Measurements from ENCODE around the gene SPACA4.
"Not testable (repeated sequence)": the region's sequence is repeated elsewhere in the genome, so short reads cannot be mapped to it uniquely, and the experiment has no call there.

The SPACA4 gene

GRCh38 chr19:48606463-48607358 is at the start of gene SPACA4:
TSS of gene SPACA4 (plus strand) at chr19:48606742. CDS start at chr19:48606979, 237 bp downstream.
- Mint-ChIP-seq H3K4me1 (peaks cover 5% of the 10 kb centered on the region), H3K27ac (ENCODE audit: low read depth) (no peak within 1 kb of the TSS), H3K27me3 (no peaks in the 10 kb centered on the region), H3K4me3 (no peak within 1 kb of the TSS), H3K9me3 (no peaks in the 10 kb centered on the region), H3K36me3 (ENCODE audit: insufficient read depth) (peaks cover 1% of the 10 kb centered on the region)
- ATAC-seq (replicated peaks; ENCODE audit: extremely low read depth, poor library complexity, severe bottlenecking) (no peak), DNase-seq (ENCODE audit: low spot score in 2 of 2) (no peak)

DNA sequence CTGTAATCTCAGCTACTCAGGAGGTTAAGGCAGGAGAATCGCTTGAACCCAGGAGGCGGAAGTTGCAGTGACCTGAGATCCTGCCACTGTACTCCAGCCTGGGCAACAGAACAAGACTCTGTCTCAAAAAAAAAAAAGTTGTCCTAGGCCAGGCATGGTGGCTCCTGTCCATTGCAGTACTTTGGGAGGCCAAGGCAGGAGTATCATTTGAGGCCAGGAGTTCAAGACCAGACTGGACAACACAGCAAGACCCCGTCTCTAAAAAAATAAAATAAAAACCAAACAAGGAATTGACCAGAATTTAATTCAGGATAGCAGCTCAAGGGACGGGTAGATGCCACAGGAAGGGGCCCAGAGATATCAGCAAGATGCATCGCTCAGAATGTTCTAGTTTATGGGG is 49.7 kb upstream of the SPACA4 start:
- Mint-ChIP-seq H3K9me3 (no peaks in the 10 kb centered on the region), H3K27me3 (peaks cover 26% of the 10 kb centered on the region)

DNA sequence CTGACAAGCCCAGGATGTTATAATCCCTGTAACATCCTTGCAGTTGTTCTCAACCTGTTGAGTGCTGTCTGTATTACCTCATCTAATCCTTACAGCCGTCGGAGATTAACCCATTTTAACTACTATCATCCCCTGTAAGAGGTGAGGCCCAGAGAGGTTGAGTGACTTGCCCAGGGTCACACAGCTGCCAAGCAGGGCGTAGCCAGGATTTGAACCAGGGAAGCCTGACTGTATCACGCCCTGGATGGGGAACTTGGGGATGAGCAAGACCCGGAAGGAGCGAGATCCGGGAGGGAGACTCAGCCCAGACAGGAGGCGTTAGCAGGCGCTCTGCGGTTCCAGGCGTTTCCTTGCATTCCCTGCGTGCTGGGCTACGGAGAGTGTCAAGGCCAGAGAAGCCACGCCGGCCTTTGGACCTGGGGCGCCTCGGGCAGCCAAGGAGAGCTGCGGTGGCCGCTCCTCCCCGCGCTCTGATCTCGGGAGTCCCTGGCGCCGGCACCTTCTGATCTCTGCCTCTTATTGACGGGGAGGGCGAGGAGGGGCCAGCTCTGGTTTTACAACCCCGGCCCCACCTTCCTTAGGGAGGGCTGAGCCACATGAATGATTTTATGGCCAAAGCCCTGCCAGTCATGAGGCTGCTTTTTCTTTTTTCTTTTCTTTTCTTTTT is 48.4 kb upstream of the SPACA4 start:
- H3K27me3 Mint-ChIP-seq = peaks cover 26% of the 10 kb centered on the region
- no peaks in the 10 kb centered on the region for H3K4me1 Mint-ChIP-seq
- DNase-seq (ENCODE audit: low spot score in 2 of 2) = no peak
- no peaks in the 10 kb centered on the region for H3K36me3 Mint-ChIP-seq (ENCODE audit: insufficient read depth)
- no peak overlapping the region for H3K4me3 Mint-ChIP-seq
- H3K9me3 Mint-ChIP-seq = no peaks in the 10 kb centered on the region
- no peak overlapping the region for H3K27ac Mint-ChIP-seq (ENCODE audit: low read depth)
- no peak for ATAC-seq (replicated peaks; ENCODE audit: extremely low read depth, poor library complexity, severe bottlenecking)

More for the DNA sequence above, 49.7 kb upstream of the SPACA4 start:
- no peaks in the 10 kb centered on the region for H3K36me3 Mint-ChIP-seq (ENCODE audit: insufficient read depth)
- DNase-seq (ENCODE audit: low spot score in 2 of 2) = no peak
- no peak overlapping the region for H3K27ac Mint-ChIP-seq (ENCODE audit: low read depth)
- no peaks in the 10 kb centered on the region for H3K4me1 Mint-ChIP-seq
- ATAC-seq (replicated peaks; ENCODE audit: extremely low read depth, poor library complexity, severe bottlenecking) = no peak
- no peak overlapping the region for H3K4me3 Mint-ChIP-seq

GRCh38 chr19:48560095-48560530 is 46.4 kb upstream of the SPACA4 start:
- no peaks in the 10 kb centered on the region for H3K36me3 Mint-ChIP-seq (ENCODE audit: insufficient read depth)
- no peaks in the 10 kb centered on the region for H3K9me3 Mint-ChIP-seq
- ATAC-seq (replicated peaks; ENCODE audit: extremely low read depth, poor library complexity, severe bottlenecking) = no peak
- peaks cover 26% of the 10 kb centered on the region for H3K27me3 Mint-ChIP-seq
- no peak overlapping the region for H3K4me3 Mint-ChIP-seq
- no peaks in the 10 kb centered on the region for H3K4me1 Mint-ChIP-seq
- H3K27ac Mint-ChIP-seq (ENCODE audit: low read depth) = no peak overlapping the region
- DNase-seq (ENCODE audit: low spot score in 2 of 2) = no peak

DNA sequence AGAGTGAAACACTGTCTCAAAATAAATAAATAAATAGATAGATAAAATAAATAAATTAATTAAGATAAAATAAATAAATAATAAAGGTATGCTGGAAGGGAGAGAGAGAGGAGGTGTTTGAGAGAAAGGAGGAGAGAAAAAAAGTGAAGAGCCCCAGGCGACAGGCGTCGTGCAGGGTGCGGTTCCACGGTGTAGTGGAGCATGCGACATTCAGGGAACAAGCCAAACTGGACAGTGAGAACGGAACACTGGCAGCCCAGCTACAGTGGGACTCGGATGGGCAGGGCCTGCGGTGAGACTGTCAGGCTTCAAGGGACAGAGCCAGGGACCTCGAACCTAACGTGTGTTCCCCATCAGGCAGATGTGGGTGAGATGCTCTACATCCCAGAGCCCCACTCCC is 45.1 kb upstream of the SPACA4 start:
- Mint-ChIP-seq H3K36me3 (ENCODE audit: insufficient read depth) (no peaks in the 10 kb centered on the region), H3K4me3 (no peak overlapping the region)
- DNase-seq (ENCODE audit: low spot score in 2 of 2) = no peak

GRCh38 chr19:48565090-48565489 is 41.5 kb upstream of the SPACA4 start:
- no peaks in the 10 kb centered on the region for H3K9me3 Mint-ChIP-seq
- no peak for ATAC-seq (replicated peaks; ENCODE audit: extremely low read depth, poor library complexity, severe bottlenecking)

More for the DNA sequence above, 45.1 kb upstream of the SPACA4 start:
- Mint-ChIP-seq H3K4me1 (no peaks in the 10 kb centered on the region), H3K27me3 (peaks cover 26% of the 10 kb centered on the region), H3K9me3 (no peaks in the 10 kb centered on the region), H3K27ac (ENCODE audit: low read depth) (no peak overlapping the region)
- ATAC-seq (replicated peaks; ENCODE audit: extremely low read depth, poor library complexity, severe bottlenecking) = no peak

DNA sequence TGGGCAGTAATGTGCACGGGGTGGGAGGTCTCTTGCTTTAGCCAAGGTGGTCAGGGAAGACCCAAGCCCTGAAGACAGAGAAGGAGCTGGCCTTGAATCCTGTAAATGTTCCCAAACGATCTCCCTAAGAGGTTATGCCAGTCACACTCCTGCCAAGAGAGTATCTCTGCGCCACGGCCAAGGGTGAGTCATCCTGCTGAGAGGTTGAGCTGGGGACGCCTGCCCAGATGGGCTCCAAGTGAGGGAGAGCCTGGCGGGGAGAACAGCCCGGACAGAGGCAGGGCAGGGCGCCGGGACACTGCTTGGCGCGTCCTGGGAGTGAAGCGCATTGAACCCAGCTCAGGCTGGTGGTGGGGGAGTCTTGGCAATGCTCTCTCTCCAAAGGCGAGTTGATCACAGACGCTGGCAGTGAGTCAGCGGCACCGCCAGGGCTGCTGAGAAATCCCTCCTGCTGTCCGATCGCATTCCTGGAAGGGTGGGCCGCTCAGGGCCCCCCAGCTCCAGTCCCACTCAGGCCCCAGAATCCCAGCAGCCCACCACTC is 38.1 kb upstream of the SPACA4 start:
- Mint-ChIP-seq H3K4me1 (no peaks in the 10 kb centered on the region), H3K36me3 (ENCODE audit: insufficient read depth) (no peaks in the 10 kb centered on the region), H3K4me3 (no peak overlapping the region), H3K9me3 (no peaks in the 10 kb centered on the region), H3K27ac (ENCODE audit: low read depth) (no peak overlapping the region), H3K27me3 (peaks cover 18% of the 10 kb centered on the region)
- no peak for ATAC-seq (replicated peaks; ENCODE audit: extremely low read depth, poor library complexity, severe bottlenecking)
- no peak for DNase-seq (ENCODE audit: low spot score in 2 of 2)

More at GRCh38 chr19:48565090-48565489, 41.5 kb upstream of the SPACA4 start:
- H3K27ac Mint-ChIP-seq (ENCODE audit: low read depth) = no peak overlapping the region
- H3K4me1 Mint-ChIP-seq = no peaks in the 10 kb centered on the region
- peaks cover 18% of the 10 kb centered on the region for H3K27me3 Mint-ChIP-seq
- no peak overlapping the region for H3K4me3 Mint-ChIP-seq
- no peak for DNase-seq (ENCODE audit: low spot score in 2 of 2)
- H3K36me3 Mint-ChIP-seq (ENCODE audit: insufficient read depth) = no peaks in the 10 kb centered on the region

GRCh38 chr19:48569814-48570213 is 36.7 kb upstream of the SPACA4 start:
- peaks cover 18% of the 10 kb centered on the region for H3K27me3 Mint-ChIP-seq
- H3K27ac Mint-ChIP-seq (ENCODE audit: low read depth) = no peak overlapping the region
- H3K4me3 Mint-ChIP-seq = no peak overlapping the region
- DNase-seq (ENCODE audit: low spot score in 2 of 2) (no peak), ATAC-seq (replicated peaks; ENCODE audit: extremely low read depth, poor library complexity, severe bottlenecking) (no peak)
- no peaks in the 10 kb centered on the region for H3K9me3 Mint-ChIP-seq
- H3K4me1 Mint-ChIP-seq = no peaks in the 10 kb centered on the region
- H3K36me3 Mint-ChIP-seq (ENCODE audit: insufficient read depth) = no peaks in the 10 kb centered on the region

- ATAC-seq (replicated peaks; ENCODE audit: extremely low read depth, poor library complexity, severe bottlenecking) (no peak), DNase-seq (ENCODE audit: low spot score in 2 of 2) (no peak)
- no peaks in the 10 kb centered on the region for H3K4me1 Mint-ChIP-seq
- H3K36me3 Mint-ChIP-seq (ENCODE audit: insufficient read depth) = no peaks in the 10 kb centered on the region
- no peaks in the 10 kb centered on the region for H3K9me3 Mint-ChIP-seq
- no peak overlapping the region for H3K4me3 Mint-ChIP-seq
- peaks cover 18% of the 10 kb centered on the region for H3K27me3 Mint-ChIP-seq
- no peak overlapping the region for H3K27ac Mint-ChIP-seq (ENCODE audit: low read depth)
These were observed 35.0 kb upstream of the SPACA4 start for GRCh38 chr19:48571378-48572162.

GRCh38 chr19:48573163-48573505 is 33.4 kb upstream of the SPACA4 start:
- Mint-ChIP-seq H3K9me3 (no peaks in the 10 kb centered on the region), H3K27me3 (peaks cover 5% of the 10 kb centered on the region), H3K4me3 (no peak overlapping the region), H3K4me1 (no peaks in the 10 kb centered on the region), H3K36me3 (ENCODE audit: insufficient read depth) (no peaks in the 10 kb centered on the region), H3K27ac (ENCODE audit: low read depth) (no peak overlapping the region)
- ATAC-seq (replicated peaks; ENCODE audit: extremely low read depth, poor library complexity, severe bottlenecking) (no peak), DNase-seq (ENCODE audit: low spot score in 2 of 2) (no peak)

DNA sequence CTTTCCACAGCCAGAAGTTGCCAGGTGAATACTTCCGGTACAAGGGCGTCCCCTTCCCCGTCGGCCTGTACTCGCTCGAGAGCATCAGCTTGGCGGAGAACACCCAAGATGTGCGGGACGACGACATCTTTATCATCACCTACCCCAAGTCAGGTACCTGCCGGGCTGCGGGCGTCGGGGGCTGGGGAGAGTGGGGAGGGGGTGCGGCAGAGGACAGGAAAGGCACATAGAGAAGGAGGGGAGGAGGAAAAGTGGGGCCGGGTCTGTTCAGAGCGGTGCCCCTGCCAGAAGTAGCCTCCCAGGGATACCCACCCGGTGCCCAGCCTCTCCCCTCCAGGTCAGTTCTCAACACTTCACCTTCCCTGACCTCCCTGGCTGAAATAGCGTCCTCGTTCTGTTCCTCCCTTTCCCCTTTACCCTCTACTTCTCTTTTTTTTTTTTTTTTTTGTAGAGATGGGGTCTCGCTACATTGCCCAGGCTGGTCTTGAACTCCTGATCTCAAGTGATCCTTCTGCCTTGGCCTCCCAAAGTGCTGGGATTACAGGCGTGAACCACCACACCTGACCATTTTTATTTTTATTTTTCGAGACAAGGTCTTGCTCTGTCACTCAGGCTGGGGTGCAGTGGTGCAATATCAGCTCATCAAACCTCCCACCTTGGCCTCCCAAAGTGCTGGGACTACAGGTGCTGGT is 30.5 kb upstream of the SPACA4 start:
- no peak for DNase-seq (ENCODE audit: low spot score in 2 of 2)
- Mint-ChIP-seq H3K27me3 (no peaks in the 10 kb centered on the region), H3K4me1 (no peaks in the 10 kb centered on the region), H3K9me3 (no peaks in the 10 kb centered on the region), H3K36me3 (ENCODE audit: insufficient read depth) (no peaks in the 10 kb centered on the region), H3K4me3 (no peak overlapping the region), H3K27ac (ENCODE audit: low read depth) (no peak overlapping the region)
- no peak for ATAC-seq (replicated peaks; ENCODE audit: extremely low read depth, poor library complexity, severe bottlenecking)

DNA sequence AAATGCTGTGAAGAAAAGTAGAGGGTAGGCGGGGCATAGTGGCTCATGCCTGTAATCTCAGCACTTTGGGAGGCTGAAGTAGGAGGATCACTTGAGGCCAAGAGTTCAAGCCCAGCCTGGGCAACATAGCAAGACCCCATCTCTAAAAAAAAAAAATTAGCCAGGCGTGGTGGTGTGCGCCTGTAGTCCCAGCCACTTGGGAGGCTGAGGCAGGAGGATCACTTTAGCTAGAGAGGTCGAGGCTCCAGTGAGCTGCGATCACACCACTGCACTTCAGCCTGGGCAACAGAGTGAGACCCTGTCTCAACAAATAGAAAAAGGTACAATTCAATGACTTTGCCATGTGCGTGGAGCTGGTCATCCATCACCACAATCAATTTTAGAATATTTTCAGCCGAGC is 28.6 kb upstream of the SPACA4 start:
- not testable (repeated sequence) for H3K36me3 Mint-ChIP-seq (ENCODE audit: insufficient read depth); H3K4me1 Mint-ChIP-seq

More for the DNA sequence above, 28.6 kb upstream of the SPACA4 start:
- H3K4me3 Mint-ChIP-seq; DNase-seq (ENCODE audit: low spot score in 2 of 2); H3K27ac Mint-ChIP-seq (ENCODE audit: low read depth); H3K27me3 Mint-ChIP-seq; H3K9me3 Mint-ChIP-seq; ATAC-seq (replicated peaks; ENCODE audit: extremely low read depth, poor library complexity, severe bottlenecking): not testable (repeated sequence)
